CD4-positive, alpha-beta T cell (primary cell): ENCODE measurements around the gene RASA3. TPM values are rescaled to one million over a fixed set of nuclear protein-coding genes. Genes with fewer than 3 reads are reported as not detected.
"Not testable (repeated sequence)": the region's sequence is repeated elsewhere in the genome, so short reads cannot be mapped to it uniquely, and the experiment has no call there.

ENCODE experiments used
- ATAC-seq: fragments of 200-7000 bp; cut with Tn5 transposase; one replicate; pipeline ENCODE4 v1.10.0; 2022; ENCODE audit warnings: mild to moderate bottlenecking; ENCODE audit not compliant: poor library complexity
- CTCF ChIA-PET: fragments of 350-600 bp; sonication (Branson Sonifier 250); formaldehyde crosslinking; loops from one replicate; lab custom pipeline; 2021; ENCODE audit warnings: antibody characterized with exemption, inconsistent platforms; lab: Charles Lee
- POLR2A ChIA-PET: fragments of 350-600 bp; sonication (Branson Sonifier 250); formaldehyde crosslinking; loops from one replicate; lab custom pipeline; 2021; ENCODE audit warnings: antibody characterized with exemption, inconsistent platforms; lab: Charles Lee
- DNase-seq, 14 experiments: peaks; one replicate each; pipeline ENCODE4 v3.0.0-alpha.2; 2013 to 2020; ENCODE audit warnings: mixed read lengths in 2 of 14
- H3K27ac ChIP-seq, 2 donors: one replicate each; pipeline versions ENCODE4 v1.5.1 to v1.7.0; 2013; ENCODE audit warnings: low read length in 2 of 2, low read depth in 1 of 2, mild to moderate bottlenecking in 1 of 2
- H3K27me3 ChIP-seq, 2 experiments: 1 replicate in 1 of 2; 2 replicates in 1 of 2; pipeline versions ENCODE4 v1.6.1 to v1.7.0; 2013; ENCODE audit warnings: low read length in 2 of 2, control low read depth in 1 of 2, mild to moderate bottlenecking in 1 of 2, moderate library complexity in 1 of 2; ENCODE audit not compliant: insufficient read depth in 2 of 2, control insufficient read depth in 1 of 2
- H3K36me3 ChIP-seq: one replicate; pipeline ENCODE4 v1.6.1; 2013; ENCODE audit warnings: low read length, control low read depth; ENCODE audit not compliant: insufficient read depth
- H3K4me1 ChIP-seq: one replicate; pipeline ENCODE4 v1.6.1; 2013; ENCODE audit warnings: low read length, control low read depth; ENCODE audit not compliant: insufficient read depth
- H3K4me3 ChIP-seq: one replicate; pipeline ENCODE4 v1.5.1; 2013; ENCODE audit warnings: mild to moderate bottlenecking, low read length, moderate library complexity
- H3K9me3 ChIP-seq, 2 experiments: 1 replicate in 1 of 2; 2 replicates in 1 of 2; pipeline versions ENCODE4 v1.6.1 to v1.7.0; 2013; ENCODE audit warnings: low read length in 2 of 2, mild to moderate bottlenecking in 2 of 2, control low read depth in 1 of 2, moderate library complexity in 1 of 2; ENCODE audit not compliant: control insufficient read depth in 1 of 2, insufficient read depth in 1 of 2
- H3K27ac Mint-ChIP-seq: one replicate; pipeline ENCODE4 v1.8.0; 2020; ENCODE audit warnings: mixed read lengths
- H3K27me3 Mint-ChIP-seq: one replicate; pipeline ENCODE4 v1.8.0; 2021; ENCODE audit warnings: mixed read lengths
- H3K36me3 Mint-ChIP-seq: one replicate; pipeline ENCODE4 v1.8.0; 2021; ENCODE audit warnings: low read depth, mixed read lengths
- H3K4me1 Mint-ChIP-seq: one replicate; pipeline ENCODE4 v1.8.0; 2021; ENCODE audit warnings: low read depth, mixed read lengths
- H3K4me3 Mint-ChIP-seq: one replicate; pipeline ENCODE4 v1.8.0; 2020; ENCODE audit warnings: mild to moderate bottlenecking, mixed read lengths
- H3K9me3 Mint-ChIP-seq: one replicate; pipeline ENCODE4 v1.8.0; 2020; ENCODE audit warnings: mixed read lengths
- CTCF ChIP-seq: fragments of 200-600 bp; IDR thresholded peaks from one replicate; pipeline ENCODE4 v1.8.0; 2022; ENCODE audit warnings: antibody characterized with exemption, mild to moderate bottlenecking
- intact Hi-C, 2 experiments: fragments of 100-400 bp; cut with DNase I in 1 of 2; cut with micrococcal nuclease in 1 of 2; formaldehyde crosslinking; loops; one replicate each; pipeline versions ENCODE4 v1.15.1 to v1.9.0; 2023 to 2025; cut with DNase I, micrococcal nuclease
- total RNA-seq, 174 experiments: library from RNA in 2 of 174; stranded (reverse) in 2 of 174; gene quantifications; one replicate each; pipeline ENCODE4 v1.2.3 and lab custom pipeline; 2021 to 2026

Gene RASA3
- total RNA-seq, 2 experiments from 2014 or later: 181 to 184 TPM

DNA sequence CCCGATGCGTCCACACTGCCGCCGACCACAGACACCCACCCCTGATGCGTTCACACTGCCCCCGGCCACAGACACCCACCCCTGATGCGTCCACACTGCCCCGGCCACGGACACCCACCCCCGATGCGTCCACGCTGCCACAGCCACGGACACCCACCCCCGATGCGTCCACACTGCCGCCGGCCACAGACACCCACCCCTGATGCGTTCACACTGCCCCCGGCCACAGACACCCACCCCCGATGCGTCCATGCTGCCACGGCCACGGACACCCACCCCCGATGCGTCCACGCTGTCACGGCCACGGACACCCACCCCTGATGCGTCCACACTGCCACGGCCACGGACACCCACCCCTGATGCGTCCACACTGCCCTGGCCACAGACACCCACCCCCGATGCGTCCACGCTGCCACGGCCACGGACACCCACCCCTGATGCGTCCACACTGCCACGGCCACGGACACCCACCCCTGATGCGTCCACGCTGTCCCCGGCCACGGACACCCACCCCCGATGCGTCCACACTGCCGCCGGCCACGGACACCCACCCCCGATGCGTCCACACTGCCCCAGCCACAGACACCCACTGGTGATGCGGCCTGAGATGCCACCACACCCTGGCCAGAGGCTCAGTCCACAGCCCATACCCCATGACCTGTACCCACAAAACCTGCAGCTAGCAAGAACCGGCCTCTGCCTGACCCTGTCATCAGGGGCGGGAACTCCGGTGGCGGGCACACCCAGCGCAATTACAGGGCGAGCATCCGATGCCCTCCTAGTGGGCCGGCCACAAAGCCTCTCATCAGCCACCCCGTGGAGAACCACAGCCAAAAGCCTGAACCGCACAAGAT lies 28.4 kb downstream of the RASA3 start:
- peaks cover 89% of the 10 kb centered on the region for H3K4me1 ChIP-seq
- Mint-ChIP-seq H3K4me3 (peak overlapping the region; percentile 66), H3K9me3 (no peaks in the 10 kb centered on the region), H3K4me1 (peaks cover 72% of the 10 kb centered on the region), H3K36me3 (peaks cover 63% of the 10 kb centered on the region), H3K27ac (peak overlapping the region; percentile 86), H3K27me3 (no peaks in the 10 kb centered on the region)
- no peak overlapping the region for H3K27ac ChIP-seq
- ChIA-PET POLR2A (interaction anchor here (1.1 kb wide), 1 partner anchor 8 kb away, joined by 3 read pairs; no protein-coding TSS in a partner anchor), CTCF (no interaction called here)
- no peaks in the 10 kb centered on the region for H3K27me3 ChIP-seq
- ATAC-seq (peak; percentile 5), DNase-seq (peak in 2 of 14 experiments; percentile 21 to 31)
- H3K9me3 ChIP-seq: no peaks in the 10 kb centered on the region
- intact Hi-C loops: no loop called here
- TF ChIP-seq CTCF: no peak
- H3K36me3 ChIP-seq: peaks cover 56% of the 10 kb centered on the region
- H3K4me3 ChIP-seq: no peak overlapping the region

DNA sequence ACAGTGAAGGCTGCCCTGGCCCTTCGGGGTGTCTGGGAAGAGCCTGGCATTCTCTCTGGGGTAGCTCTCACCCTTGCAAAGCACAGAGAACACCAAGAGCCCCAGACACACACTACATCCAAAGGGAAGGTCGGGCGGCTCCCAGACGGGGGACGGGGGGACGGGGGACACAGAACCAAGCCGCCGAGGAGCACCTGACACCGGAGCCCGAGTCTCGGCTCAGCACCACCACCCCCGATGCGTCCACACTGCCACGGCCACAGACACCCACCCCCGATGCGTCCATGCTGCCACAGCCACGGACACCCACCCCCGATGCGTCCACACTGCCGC lies 29.2 kb downstream of the RASA3 start:
- peaks cover 69% of the 10 kb centered on the region for H3K4me1 Mint-ChIP-seq
- H3K9me3 Mint-ChIP-seq, intact Hi-C loops, POLR2A ChIA-PET, CTCF ChIA-PET, ATAC-seq, H3K4me3 ChIP-seq, H3K27ac ChIP-seq, H3K27me3 ChIP-seq, H3K27me3 Mint-ChIP-seq, H3K9me3 ChIP-seq: not testable (repeated sequence)
- peak overlapping the region; percentile 87 for H3K27ac Mint-ChIP-seq
- Histone ChIP-seq H3K36me3 (peaks cover 51% of the 10 kb centered on the region), H3K4me1 (peaks cover 88% of the 10 kb centered on the region)
- H3K4me3 Mint-ChIP-seq: peak overlapping the region; percentile 58
- peaks cover 62% of the 10 kb centered on the region for H3K36me3 Mint-ChIP-seq
- DNase-seq: peak in 1 of 14 experiments; percentile 4

DNA sequence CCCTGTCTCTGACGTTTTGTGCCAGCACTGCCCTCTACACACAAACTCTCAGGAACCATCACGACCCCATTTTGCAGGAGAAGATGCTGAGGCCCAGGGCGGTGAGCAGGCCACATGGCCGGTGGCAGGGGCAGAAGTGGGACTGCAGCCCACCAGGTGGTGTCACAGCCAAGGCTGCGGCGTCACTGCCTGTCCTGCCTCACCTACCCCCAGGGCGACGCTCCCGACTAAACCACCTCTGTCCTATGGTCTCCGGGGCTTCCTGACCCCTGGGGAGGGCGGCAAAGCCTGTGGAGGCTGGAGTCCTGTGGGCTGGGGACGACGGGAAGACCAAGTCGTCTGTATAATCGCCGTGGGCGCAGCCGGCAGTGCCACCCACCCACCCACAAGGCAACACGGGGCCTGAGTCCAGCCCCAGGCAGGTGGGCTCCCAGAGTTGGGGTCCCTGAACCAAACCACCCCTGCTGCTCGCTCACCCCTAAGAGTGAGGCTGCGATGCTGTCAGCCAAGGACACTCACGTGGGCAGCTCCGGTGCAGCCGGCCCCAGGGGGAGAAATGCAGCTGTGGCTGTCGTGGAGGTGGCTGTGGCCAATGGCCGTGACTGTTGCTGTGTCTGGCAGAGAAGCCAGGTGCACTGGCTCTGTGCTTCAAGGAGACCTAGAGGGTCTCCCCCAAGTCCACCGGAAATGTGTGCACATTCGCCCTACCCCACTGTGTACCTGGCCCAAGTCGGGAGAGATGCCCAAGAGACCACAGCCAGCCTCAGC lies 29.7 kb downstream of the RASA3 start:
- Histone ChIP-seq H3K4me1 (peaks cover 88% of the 10 kb centered on the region), H3K4me3 (no peak overlapping the region), H3K27me3 (no peaks in the 10 kb centered on the region), H3K9me3 (no peaks in the 10 kb centered on the region), H3K36me3 (peaks cover 52% of the 10 kb centered on the region), H3K27ac (no peak overlapping the region)
- ATAC-seq: no peak
- intact Hi-C loops: no loop called here
- ChIA-PET POLR2A (no interaction called here), CTCF (no interaction called here)
- Mint-ChIP-seq H3K36me3 (peaks cover 62% of the 10 kb centered on the region), H3K4me3 (peak overlapping the region; percentile 58), H3K4me1 (peaks cover 69% of the 10 kb centered on the region), H3K27ac (peak overlapping the region; percentile 87), H3K27me3 (no peaks in the 10 kb centered on the region), H3K9me3 (no peaks in the 10 kb centered on the region)
- DNase-seq: peak in 2 of 14 experiments; percentile 4 to 31
- TF ChIP-seq CTCF: no peak
